Activated T-helper 9 cell treated with anti-CD3 and anti-CD28 coated beads, Interleukin-2, amount 50 U/mL, for 16 hours (primary cell): Measurements from ENCODE around the gene SIN3B.
"Not testable (repeated sequence)": the region's sequence is repeated elsewhere in the genome, so short reads cannot be mapped to it uniquely, and the experiment has no call there.

Source experiments
- DNase-seq: peaks from one replicate; pipeline ENCODE4 v3.0.0-alpha.2; 2020; ENCODE audit warnings: low read depth

The SIN3B gene

GRCh38 chr19:16868423-16869130 lies 39.4 kb downstream of the SIN3B start:
- no peak for DNase-seq

GRCh38 chr19:16869331-16869972 lies 40.3 kb downstream of the SIN3B start:
- no peak for DNase-seq

- no peak for DNase-seq
Observed at GRCh38 chr19:16871871-16872270, 42.7 kb downstream of the SIN3B start.

GRCh38 chr19:16872728-16873127 lies 43.5 kb downstream of the SIN3B start:
- no peak for DNase-seq

GRCh38 chr19:16873594-16873993 lies 44.4 kb downstream of the SIN3B start:
- no peak for DNase-seq

GRCh38 chr19:16874250-16874977 lies 45.2 kb downstream of the SIN3B start:
- no peak for DNase-seq

GRCh38 chr19:16874978-16875299 lies 45.7 kb downstream of the SIN3B start:
- not testable (repeated sequence) for DNase-seq

GRCh38 chr19:16875584-16876555 lies 46.7 kb downstream of the SIN3B start:
- DNase-seq: no peak

- DNase-seq: no peak
Observed at GRCh38 chr19:16876904-16877361, 47.7 kb downstream of the SIN3B start.

- DNase-seq: no peak
Observed at GRCh38 chr19:16877581-16877980, 48.4 kb downstream of the SIN3B start.

GRCh38 chr19:16878181-16878965 lies 49.2 kb downstream of the SIN3B start:
- DNase-seq: no peak

- DNase-seq: no peak
Observed at GRCh38 chr19:16880884-16881554, 51.8 kb downstream of the SIN3B start.

GRCh38 chr19:16882146-16882545 lies 52.9 kb downstream of the SIN3B start:
- no peak for DNase-seq

- DNase-seq: no peak
Observed at GRCh38 chr19:16883522-16883921, 54.3 kb downstream of the SIN3B start.

GRCh38 chr19:16885166-16885565 lies 56.0 kb downstream of the SIN3B start:
- no peak for DNase-seq

- no peak for DNase-seq
Observed at GRCh38 chr19:16886305-16886880, 57.2 kb downstream of the SIN3B start.

- no peak for DNase-seq
Observed at GRCh38 chr19:16887353-16888265, 58.4 kb downstream of the SIN3B start.

- no peak for DNase-seq
Observed at GRCh38 chr19:16888629-16889365, 59.6 kb downstream of the SIN3B start, which contains the start of gene F2RL3. F2RL3 (plus strand) TSS chr19:16888999; CDS start chr19:16889190, 191 bp downstream.
